GM18861 (cell line): Measurements from ENCODE around the gene NEK4.

Experiments used
- ATAC-seq: cut with Tn5 transposase; IDR thresholded peaks from one replicate; pipeline ENCODE4 v1.9.1; 2021; ENCODE audit not compliant: unreplicated experiment

The NEK4 gene

DNA sequence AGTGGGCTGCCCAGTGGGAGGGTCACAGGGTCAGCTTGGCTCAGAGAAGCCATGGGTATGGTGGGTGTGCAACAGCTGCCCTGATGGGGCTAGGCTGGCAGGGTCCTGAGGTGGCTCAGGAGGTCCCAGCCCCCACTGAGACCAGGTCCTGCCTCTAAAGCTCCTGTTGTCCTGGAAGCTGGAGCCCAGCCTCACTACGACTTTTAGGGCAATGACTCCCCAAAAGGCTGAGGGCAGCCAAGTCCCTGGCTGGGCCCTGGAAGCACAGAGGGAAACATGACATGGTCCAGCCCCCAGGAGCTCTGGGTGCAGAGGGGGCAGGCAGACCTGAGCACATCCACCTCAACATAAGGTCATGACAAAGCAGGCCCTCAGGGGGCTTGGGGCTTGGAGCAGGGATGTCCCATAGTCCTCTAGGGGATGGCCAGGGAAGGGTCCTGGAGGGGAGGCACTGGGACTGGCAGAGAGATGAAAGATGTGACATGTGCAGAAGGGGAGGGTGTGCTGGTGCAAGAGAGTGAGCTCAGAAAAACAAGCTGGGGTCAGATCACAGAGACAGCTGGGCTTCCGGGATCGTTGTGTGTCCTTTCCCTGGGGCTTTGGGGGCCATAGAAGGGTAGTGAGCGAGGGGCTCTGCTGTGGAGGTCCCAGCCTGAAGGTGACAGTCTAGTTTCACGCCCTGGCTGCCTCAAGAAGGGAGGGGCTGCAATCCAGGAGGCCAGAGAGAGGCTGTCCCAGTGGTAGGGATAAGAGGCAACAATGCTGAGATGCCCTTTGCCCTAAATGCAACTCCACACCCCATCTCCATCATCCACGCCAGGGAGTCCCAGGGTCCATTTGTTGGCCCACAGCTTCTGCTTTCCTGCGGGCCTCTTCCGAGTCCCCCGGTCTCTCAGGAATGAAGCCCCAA, 23.2 kb upstream of the NEK4 start:
- ATAC-seq = no peak

DNA sequence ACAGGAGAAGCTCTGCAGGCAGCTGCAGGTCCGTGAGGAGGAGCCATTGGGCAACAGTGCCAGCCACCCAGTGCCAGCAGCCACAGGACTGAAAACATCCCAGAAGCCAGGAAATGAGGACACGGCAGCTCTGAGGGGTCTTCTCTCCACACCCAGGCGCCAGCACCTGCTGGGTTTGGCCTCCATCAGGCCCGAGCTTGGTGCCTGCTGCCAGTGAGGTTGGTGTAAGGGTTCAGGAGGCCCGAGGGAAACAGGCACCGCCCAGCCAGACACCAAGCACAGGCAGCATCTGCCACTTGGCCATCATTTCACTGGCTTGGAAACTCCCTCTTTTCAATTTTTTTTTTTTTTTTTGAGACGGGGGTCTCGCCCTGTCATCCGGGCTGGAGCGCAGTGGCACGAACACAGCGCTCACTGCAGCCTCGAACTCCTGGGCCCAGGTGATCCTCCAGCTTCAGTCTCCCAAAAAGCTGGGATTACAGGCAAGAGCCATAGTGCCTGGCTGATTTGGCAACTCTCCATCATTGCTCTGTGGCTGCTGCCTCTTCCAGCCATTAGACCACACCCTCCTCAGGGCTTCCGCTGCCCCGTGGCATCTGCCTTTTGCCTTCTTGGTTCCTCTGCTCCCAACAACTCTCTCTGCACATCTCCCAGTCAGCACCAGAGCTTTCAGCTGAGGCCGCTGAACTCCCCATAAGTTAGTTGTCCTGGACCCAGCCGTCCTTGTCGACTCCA, 22.4 kb upstream of the NEK4 start:
- ATAC-seq = no peak

DNA sequence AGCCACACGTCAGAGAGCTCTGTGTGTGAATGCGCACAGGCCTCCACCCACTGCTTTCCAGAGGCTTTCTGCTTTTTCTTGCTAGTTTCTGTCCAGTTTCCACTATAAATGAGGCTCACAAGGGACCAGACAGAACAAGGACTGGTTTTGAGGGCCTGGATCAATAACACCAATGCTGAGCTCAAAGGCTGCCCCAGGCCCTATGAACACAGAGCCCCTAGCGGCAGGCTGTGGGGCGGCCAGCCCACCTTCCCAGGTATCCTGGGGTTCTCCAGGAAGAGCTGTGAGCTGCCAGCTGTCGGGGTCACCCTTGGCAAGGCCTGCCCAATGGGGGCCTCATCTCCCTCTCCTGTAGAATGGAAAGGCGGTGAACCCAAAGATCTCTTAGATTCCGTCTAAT, 21.7 kb upstream of the NEK4 start:
- no peak for ATAC-seq

DNA sequence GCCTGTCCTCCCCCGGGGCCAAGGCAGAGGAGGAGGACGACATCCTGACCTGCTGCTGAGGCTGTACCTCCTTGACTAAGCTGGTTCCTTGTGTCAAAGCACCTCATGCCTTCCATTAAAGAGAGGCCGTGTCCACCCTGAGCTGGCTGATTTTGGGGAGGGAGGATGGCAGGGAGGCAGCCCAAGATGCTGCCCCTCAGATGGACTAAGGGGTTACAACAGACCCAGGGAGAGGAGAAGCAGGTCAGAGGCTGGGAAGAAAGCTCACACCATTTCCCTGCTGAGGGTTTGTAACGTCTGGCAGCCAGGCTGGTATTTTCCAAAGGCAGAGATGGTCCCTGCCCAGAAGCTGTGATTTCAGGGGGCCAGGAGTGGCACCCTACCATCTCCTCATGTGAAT, 21.2 kb upstream of the NEK4 start:
- no peak for ATAC-seq

DNA sequence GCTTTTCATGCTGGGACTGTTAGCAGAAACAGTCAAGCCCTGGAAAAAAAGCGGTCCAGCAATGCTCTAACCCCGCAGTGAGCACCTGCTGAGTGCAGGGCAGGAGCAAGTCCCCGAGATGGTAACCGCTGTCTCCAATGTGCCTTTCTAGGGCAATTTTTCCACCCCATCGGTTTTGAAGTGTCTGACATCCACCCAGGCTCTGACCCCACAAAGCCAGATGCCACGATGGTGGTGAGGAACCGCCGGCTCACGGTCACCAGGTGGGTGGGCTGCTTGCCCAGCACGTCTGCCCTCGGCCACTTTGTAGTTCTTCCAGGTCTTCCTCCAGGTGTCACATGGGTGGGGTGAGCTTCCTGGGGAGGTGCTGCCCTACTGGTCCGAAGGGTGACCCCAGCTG, 20.6 kb upstream of the NEK4 start:
- ATAC-seq = no peak

DNA sequence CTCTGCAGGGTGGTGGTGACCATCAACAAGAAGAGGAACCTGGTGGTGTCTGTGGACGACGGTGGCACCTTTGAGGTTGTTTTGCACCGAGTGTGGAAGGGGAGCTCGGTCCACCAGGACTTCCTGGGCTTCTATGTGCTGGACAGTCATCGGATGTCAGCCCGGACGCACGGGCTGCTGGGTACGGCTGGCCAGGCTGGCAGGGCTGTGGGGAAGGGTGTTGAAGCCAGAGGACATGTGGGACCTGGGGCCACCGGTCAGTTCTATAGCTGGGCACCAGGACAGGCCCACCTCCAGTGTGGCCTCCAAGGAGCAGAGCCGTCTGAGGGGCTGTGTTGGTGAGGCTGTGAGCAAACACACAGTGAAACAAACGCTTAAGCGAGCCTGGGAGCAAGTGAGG, 20.0 kb upstream of the NEK4 start:
- no peak for ATAC-seq

DNA sequence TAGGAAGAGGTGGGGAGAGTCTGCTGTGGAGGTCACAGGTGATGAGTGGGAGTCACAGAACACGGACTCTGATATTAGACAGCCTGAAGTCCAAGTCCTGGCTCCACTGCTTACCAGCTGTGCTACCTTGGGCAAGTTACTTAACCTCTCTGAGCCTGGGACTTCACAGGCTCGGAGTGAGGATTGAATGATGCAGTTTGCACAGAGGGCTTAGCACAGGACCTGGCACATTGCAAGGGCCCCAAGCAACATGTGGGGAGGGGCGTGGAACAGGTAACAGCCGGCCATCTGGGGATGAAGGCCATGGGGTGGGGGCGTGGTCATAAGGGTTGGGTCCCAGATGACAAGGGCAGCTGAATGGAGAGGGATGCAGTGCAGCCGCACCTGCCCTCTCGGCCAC, 19.6 kb upstream of the NEK4 start:
- ATAC-seq = no peak

DNA sequence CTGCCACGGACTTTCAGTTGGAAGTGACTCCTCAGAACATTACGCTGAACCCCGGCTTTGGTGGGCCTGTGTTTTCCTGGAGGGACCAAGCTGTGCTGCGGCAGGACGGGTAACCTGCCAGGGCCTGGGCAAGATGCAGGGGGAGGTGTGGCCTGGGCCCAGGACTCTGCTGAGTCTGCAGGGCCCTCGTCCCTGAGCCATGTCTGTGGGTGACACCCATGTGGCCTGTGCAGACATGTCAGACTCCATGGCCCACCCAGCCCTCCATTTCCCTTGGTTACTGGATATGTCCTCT, 19.0 kb upstream of the NEK4 start:
- ATAC-seq = no peak

DNA sequence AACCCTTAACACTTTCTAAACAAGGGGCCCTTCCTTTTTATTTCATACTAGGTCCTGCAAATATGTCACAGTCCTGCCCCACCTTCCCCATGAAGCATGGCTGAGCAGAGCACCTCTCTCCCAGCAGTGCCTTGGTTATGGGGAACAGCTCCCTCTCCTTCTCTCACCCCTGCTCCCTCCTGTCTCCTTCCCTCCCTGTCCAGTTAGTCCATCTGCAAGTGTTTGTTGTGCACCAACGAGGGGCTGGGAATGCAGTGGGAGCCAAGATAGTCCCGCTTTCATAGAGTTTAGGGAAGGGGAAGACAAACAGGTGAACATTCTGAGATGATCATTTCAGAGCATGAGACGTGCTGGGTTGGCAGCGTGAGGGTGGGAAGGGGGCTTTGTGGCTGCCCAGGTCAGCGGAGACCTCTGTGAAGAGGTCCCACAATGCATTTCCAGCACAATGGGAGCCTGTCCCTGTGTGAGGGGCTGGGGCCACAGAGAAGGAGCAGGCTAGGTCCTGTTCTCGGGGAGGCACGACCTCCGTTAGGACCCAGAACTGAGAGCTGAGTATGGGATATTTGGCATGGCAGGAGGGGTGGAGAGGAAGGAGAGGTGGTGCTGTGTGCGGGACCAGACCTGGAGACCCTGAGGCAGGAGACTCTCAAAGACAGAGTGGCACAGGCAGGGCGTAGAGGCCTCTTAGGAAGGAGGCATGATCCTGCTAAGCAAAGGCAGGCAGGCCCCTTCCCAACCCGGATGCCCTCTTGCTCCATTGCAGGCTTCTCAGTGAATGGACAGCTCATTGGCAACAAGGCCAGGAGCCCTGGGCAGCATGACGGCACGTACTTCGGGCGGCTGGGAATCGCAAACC, 18.4 kb upstream of the NEK4 start:
- ATAC-seq = no peak

DNA sequence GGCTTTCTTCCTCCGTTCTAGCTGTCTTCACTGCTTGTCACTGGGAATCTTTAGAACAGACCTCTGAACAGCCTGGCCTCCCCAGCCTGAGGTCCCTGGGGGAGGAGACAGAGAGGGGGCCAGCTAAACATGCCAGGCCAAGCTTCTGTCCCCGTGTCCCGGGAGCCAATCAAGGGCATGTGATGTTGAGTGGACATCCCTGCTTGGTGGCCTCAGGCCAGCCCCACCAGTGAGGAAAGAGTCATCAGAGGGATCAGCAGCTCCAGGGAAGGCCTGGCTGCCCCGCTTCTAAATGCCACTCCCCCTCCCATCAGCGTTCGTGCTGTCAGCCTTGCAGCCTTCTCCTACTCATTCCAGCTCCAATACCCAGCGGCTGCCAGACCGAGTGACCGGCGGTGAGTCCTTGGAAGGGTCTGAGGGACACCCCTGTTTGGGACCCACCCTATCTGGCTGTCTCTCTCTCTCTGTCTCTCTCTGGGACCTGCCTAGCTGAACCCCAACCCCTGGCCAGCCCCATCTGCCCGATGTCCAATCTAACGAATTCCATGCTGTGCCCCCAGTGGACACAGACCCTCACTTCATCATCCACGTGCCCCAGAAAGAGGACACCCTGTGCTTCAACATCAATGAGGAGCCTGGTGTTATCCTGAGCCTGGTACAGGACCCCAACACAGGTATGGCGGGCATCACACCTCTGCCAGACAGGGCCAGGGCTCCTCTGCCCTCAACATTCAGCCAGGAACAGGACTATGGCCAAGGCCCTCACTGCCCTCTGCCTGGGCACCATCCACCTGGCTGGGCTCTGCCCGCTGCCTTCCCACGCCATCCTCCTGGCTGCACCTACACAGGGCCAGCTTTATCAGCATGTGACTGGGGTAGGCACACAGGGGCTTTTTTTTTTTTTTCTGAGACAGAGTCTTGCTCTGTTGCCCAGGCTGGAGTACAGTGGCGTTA, 17.2 kb upstream of the NEK4 start:
- no peak for ATAC-seq

DNA sequence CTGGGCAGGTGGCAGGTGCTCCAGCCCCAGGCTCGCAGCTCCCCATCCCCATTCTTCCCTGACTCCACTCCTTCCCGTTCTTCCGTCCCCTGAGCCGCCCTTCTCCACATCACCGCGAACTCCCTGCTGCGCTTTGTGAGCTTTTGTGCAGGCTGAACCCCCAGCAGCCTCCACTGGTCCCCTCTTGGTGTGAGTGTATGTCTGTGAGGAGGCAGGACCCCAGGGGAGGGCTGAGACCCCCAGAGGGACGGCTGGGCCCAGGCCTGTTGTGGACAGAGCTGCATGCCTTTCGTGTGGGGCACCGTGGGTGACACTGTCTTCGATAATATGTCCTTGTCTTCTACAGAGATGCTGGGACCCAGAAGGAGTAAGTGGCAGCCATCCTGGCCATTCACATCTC, 16.5 kb upstream of the NEK4 start:
- no peak for ATAC-seq

DNA sequence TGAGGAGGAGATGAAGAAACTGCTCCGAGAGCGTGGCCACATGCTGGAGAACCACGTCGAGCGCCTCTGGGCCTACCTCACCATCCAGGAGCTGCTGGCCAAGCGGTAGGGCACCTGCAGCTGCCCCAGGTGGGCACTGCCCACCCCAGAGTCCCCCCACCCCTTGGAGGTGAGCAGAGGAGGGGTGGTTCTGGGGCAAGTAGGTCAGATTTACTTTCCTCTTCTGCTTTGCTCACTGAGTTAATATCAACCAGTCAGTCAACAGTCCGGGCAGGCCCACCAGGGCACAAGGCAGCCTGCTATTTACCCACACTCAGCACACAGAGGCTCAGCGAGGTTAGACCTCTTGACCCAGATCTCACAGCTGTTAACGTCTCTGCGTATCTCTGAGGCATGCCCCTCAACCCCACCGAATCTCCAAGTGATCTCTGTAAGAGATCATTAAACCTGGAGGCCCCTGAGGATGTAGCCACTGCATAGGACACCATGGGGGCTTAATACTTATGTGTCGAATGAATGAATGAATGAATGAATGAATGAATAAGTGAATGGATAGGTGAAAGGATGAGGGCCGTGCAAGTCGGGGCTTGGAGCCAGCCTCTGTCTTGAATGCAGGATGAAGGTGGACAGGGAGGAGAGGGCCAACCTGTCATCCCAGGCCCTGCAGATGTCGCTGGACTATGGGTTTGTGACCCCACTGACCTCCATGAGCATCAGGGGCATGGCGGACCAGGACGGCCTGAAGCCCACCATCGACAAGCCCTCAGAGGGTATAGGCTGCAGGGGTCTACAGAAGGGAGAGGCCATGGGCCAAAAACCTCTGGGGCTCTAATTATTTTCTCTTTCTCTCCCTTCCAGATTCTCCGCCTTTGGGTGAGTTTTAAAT, 15.8 kb upstream of the NEK4 start:
- ATAC-seq = no peak

DNA sequence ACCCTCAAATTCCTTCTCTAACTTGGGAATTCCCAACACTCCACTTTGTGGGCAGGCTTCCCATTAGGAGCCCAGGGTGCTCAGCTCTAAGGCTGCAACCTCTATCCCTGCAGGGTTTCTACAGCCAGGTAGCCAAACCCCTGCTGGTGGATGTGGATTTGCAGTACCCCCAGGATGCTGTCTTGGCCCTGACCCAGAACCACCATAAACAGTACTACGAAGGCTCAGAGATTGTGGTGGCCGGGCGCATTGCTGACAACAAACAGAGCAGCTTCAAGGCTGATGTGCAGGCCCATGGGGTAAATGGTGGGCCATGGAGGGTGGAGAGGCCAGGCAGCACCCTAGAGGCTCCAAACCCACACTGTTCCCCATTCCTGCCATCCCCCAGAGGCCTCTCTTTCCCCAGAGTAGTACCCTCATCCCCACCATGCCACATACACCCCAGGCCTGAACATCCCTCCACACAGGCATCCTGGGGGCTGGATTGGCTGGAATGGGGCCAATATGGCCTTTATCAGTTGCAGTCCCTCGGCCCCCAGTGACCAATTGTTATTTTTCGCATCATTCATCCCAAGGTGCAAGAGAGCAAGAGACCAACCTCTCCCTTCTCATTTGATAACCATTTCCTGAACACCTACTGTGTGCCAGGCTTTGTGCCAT, 14.3 kb upstream of the NEK4 start:
- ATAC-seq = no peak

DNA sequence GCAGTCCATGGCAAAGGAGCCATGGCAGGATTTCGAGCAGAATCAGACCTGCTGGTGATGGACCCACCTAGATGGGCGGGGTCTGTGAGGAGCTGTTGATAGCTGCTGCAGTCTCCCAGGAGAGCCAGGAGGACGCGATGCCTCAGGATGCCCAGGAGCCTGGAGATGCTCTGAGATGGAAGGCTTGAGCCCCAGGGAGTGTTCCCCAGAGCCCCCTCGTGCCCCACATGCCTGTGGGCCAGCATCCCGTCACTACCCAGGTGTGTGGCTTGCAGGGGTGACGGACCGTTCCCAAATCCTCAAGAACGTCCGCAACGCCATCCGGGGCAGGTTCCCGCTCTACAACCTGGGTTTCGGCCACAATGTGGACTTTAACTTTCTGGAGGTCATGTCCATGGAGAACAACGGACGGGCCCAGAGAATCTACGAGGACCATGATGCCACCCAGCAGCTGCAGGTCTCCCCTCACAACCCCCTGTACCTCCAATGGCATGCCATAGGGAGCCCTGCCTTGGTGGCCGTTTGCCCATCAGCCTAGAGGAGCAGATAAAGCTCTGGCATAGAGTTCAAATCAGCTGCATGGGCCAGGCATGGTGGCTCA, 13.4 kb upstream of the NEK4 start:
- no peak for ATAC-seq

DNA sequence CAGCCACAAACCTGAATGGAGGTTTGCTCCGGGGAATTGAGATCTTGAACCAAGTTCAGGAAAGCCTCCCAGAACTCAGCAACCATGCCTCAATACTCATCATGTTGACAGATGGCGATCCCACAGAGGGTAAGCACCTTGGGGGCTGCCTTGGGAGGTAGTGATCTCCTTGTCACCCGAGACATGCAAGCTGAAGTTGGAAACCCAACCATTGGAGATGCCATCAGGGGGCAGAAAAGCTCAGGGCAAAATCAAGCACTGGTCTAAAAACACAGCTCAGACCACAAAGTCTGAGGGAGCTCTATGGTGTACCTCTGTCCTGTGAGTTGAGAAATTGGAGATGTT, 12.4 kb upstream of the NEK4 start:
- no peak for ATAC-seq

DNA sequence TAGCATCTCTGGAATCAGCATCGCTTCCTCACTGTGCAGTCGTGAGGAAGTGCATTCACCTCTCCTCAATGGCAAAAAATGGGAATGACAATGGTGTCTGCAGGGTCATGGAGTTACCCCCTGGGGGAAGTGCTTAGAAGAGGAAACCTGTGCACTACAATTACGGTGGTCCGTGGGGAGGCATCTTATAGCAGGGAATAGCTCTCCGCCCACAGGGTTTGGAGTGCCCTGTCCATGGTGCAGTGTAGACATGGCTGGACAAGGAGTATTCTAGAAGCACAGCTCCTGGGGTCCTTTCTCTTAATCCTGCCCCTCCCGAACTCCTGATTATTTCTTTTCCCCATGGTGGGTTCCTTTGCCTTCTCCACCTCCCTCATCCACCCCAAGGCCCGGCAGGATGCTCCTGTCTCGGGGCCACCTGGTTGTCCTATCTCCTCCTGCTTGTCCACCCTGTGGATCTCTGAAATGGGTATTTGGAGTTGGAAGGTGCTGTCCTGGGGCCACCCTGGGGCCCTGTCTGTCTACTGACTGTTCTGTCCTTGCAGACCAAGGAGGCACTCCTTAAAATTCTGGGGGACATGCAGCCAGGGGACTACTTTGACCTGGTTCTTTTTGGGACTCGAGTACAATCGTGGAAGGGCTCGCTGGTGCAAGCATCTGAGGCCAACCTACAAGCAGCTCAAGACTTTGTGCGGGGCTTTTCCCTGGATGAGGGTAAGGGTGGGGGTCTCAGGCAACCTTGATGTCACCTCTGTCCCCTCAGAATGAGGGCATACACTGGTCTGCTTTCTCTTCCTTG, 11.9 kb upstream of the NEK4 start:
- ATAC-seq = no peak

DNA sequence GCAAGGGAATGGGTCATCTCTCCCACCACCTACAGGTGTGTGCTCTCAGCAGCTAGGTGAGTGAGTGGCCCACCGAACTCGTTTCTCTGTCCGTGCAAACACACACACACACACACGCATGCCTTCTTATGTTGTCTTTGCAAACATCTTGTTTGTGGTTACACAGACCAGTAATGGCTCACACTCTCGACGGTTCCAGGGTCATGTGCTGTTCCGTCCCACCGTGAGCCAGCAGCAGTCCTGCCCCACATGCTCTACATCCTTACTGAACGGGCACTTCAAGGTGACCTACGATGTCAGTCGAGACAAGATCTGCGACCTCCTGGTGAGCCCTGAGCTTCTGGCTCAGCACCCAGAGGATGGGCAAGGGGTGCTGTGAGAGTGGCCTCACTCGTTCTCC, 11.0 kb upstream of the NEK4 start:
- ATAC-seq = no peak
